ENCODE measurements around the gene PRLR. TPM values are rescaled to one million over a fixed set of nuclear protein-coding genes. Genes with fewer than 3 reads are reported as not detected.
A peak's percentile ranks its signal among the peaks of the same experiment; 100 is the strongest.

Gene PRLR
- total and polyA plus RNA-seq, 2 of the 13 experiments (the other 11 are each of a cell fraction or from before 2014, with no cell fraction given), result 12.2 to 13.3 TPM

DNA sequence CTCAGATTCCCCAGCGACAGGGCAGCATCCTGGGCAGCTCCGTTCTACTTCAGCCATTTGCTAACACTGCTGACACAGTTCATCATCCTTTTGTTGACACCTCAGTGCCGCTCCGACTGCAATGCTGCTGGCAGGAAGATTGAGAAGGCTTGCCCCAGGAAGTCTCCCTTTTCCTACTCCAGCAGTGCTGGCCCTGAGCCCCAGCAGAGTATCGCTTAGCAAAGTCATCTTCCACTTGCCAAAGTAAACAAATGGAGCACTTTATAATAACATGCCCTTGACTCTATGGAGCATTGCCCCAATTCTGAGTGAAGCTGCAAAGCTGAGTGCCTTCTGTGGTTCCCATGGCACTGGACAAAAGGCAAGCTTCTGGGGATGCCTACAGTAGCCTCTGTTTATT, 32.2 kb downstream of the PRLR start:
- Histone ChIP-seq H3K27ac (ENCODE audit: extremely low read length, insufficient read depth, low read length) (no peak overlapping the region), H3K79me2 (ENCODE audit: insufficient read depth, low read length) (no peaks in the 10 kb centered on the region), H3K4me2 (ENCODE audit: low read depth, low read length) (no peak overlapping the region; the same call in 1 of the 2 replicates), H3K9me3 (ENCODE audit: low read length) (no peaks in the 10 kb centered on the region), H3K36me3 (replicated peaks in 1 of 2; ENCODE audit: control insufficient read depth in 1 of 2, insufficient read depth in 2 of 2, low read length in 2 of 2) (no peaks in the 10 kb centered on the region), H4K20me1 (ENCODE audit: insufficient read depth, low read length) (no peaks in the 10 kb centered on the region), H2AFZ (ENCODE audit: low read length) (no peak overlapping the region), H3K4me1 (ENCODE audit: insufficient read depth, low read length) (peaks cover 55% of the 10 kb centered on the region), H3K4me3 (replicated peaks in 1 of 3; ENCODE audit: insufficient read depth in 1 of 3, low read depth in 2 of 3, low read length in 3 of 3) (no peak overlapping the region), H3K27me3 (ENCODE audit: control insufficient read depth in 1 of 2, insufficient read depth in 2 of 2, low read length in 2 of 2) (no peaks in the 10 kb centered on the region), H3K9ac (ENCODE audit: insufficient read depth, low read depth, low read length) (no peak overlapping the region)
- POLR2A ChIA-PET, result no interaction called here
- TF ChIP-seq HHEX (CRISPR knock-in tag; IDR thresholded peaks at IDR 0.05) (0 out of 2 replicates have a peak, but pooled peaks have one; percentile 41), ZNF883 (CRISPR knock-in tag; IDR thresholded peaks at IDR 0.05; ENCODE audit: not compliant biosample characterization) (no peak)
- TF ChIP-seq, protein P1, sequence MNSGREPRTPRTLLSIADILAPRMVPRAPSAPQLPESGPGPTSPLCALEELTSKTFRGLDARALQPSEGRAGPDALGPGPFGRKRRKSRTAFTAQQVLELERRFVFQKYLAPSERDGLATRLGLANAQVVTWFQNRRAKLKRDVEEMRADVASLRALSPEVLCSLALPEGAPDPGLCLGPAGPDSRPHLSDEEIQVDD (CRISPR knock-in tag; IDR thresholded peaks at IDR 0.05; ENCODE audit: borderline replicate concordance), result no peak
- TF ChIP-seq, protein P2, sequence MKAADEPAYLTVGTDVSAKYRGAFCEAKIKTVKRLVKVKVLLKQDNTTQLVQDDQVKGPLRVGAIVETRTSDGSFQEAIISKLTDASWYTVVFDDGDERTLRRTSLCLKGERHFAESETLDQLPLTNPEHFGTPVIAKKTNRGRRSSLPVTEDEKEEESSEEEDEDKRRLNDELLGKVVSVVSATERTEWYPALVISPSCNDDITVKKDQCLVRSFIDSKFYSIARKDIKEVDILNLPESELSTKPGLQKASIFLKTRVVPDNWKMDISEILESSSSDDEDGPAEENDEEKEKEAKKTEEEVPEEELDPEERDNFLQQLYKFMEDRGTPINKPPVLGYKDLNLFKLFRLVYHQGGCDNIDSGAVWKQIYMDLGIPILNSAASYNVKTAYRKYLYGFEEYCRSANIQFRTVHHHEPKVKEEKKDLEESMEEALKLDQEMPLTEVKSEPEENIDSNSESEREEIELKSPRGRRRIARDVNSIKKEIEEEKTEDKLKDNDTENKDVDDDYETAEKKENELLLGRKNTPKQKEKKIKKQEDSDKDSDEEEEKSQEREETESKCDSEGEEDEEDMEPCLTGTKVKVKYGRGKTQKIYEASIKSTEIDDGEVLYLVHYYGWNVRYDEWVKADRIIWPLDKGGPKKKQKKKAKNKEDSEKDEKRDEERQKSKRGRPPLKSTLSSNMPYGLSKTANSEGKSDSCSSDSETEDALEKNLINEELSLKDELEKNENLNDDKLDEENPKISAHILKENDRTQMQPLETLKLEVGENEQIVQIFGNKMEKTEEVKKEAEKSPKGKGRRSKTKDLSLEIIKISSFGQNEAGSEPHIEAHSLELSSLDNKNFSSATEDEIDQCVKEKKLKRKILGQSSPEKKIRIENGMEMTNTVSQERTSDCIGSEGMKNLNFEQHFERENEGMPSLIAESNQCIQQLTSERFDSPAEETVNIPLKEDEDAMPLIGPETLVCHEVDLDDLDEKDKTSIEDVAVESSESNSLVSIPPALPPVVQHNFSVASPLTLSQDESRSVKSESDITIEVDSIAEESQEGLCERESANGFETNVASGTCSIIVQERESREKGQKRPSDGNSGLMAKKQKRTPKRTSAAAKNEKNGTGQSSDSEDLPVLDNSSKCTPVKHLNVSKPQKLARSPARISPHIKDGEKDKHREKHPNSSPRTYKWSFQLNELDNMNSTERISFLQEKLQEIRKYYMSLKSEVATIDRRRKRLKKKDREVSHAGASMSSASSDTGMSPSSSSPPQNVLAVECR (CRISPR knock-in tag; IDR thresholded peaks at IDR 0.05; ENCODE audit: borderline replicate concordance), result no peak
- intact Hi-C loops (cut with micrococcal nuclease; ENCODE audit: unreplicated experiment) (no loop called here), in situ Hi-C loops (cut with HindIII; ENCODE audit: extremely low pct_ligation_motif_present, low pct_unique_long_range_greater_than_20kb) (loop anchor here (5.0 kb wide), 1 partner anchor 106 kb away; no protein-coding TSS in a partner anchor)
- peak; percentile 28 for ATAC-seq
- FAIRE-seq, result no peak
- no TSS peak for BruUV-seq (replicated peaks)
- WGBS (ENCODE audit: low lambda C conversion rate), result 62% methylated on average over 4 of the region's 5 CpGs
- CTCF ChIA-PET (ENCODE audit: low intra/inter-chr PET ratio, low total read pairs), result no interaction called here
- DNase-seq (ENCODE audit: low spot score), result peak; percentile 24
